DND-41 (cell line): Measurements from ENCODE around the gene TMPRSS3.

Experiments used
- CTCF ChIP-seq: IDR thresholded peaks from 2 replicates; pipeline ENCODE4 v1.5.1; 2012; ENCODE audit warnings: borderline replicate concordance, low read length, moderate library complexity, mild to moderate bottlenecking; ENCODE audit not compliant: poor library complexity, severe bottlenecking; ENCODE audit errors: extremely low read depth
- EZH2 ChIP-seq: IDR thresholded peaks from 3 replicates; pipeline ENCODE4 v1.6.1; 2012; ENCODE audit warnings: borderline replicate concordance, low read depth, mild to moderate bottlenecking, moderate library complexity, low read length, inconsistent platforms; ENCODE audit not compliant: severe bottlenecking

- TF ChIP-seq EZH2 (no peak), CTCF (no peak)
These were observed 3.0 kb downstream of the TMPRSS3 start for GRCh38 chr21:42392731-42393442.
